Activated CD8-positive, alpha-beta T cell treated with anti-CD3 and anti-CD28 coated beads for 36 hours (primary cell): ENCODE results near the gene SFXN4. TPM values are rescaled to one million over a fixed set of nuclear protein-coding genes. Genes with fewer than 3 reads are reported as not detected.
"Not testable (repeated sequence)": the region's sequence is repeated elsewhere in the genome, so short reads cannot be mapped to it uniquely, and the experiment has no call there.

Experiments used
- ATAC-seq: fragments of 200-7000 bp; cut with Tn5 transposase; one replicate; pipeline ENCODE4 v1.10.0; 2021; ENCODE audit warnings: mild to moderate bottlenecking, moderate library complexity
- CTCF ChIA-PET: fragments of 350-600 bp; sonication (Branson Sonifier 250); formaldehyde crosslinking; loops from one replicate; lab custom pipeline; 2021; ENCODE audit warnings: antibody characterized with exemption; lab: Charles Lee
- POLR2A ChIA-PET: fragments of 350-600 bp; sonication (Branson Sonifier 250); formaldehyde crosslinking; loops from one replicate; lab custom pipeline; 2021; ENCODE audit warnings: antibody characterized with exemption; lab: Charles Lee
- DNase-seq: peaks from one replicate; pipeline ENCODE4 v3.0.0-alpha.2; 2020
- H3K27ac Mint-ChIP-seq: one replicate; pipeline ENCODE4 v1.8.0; 2021; ENCODE audit warnings: mild to moderate bottlenecking, mixed read lengths
- H3K27me3 Mint-ChIP-seq: one replicate; pipeline ENCODE4 v1.8.0; 2021; ENCODE audit warnings: mixed read lengths
- H3K36me3 Mint-ChIP-seq: one replicate; pipeline ENCODE4 v1.8.0; 2021; ENCODE audit warnings: low read depth, mixed read lengths
- H3K4me1 Mint-ChIP-seq: one replicate; pipeline ENCODE4 v1.8.0; 2021; ENCODE audit warnings: low read depth, mixed read lengths
- H3K4me3 Mint-ChIP-seq: one replicate; pipeline ENCODE4 v1.8.0; 2021; ENCODE audit warnings: mild to moderate bottlenecking, moderate library complexity, mixed read lengths
- H3K9me3 Mint-ChIP-seq: one replicate; pipeline ENCODE4 v1.8.0; 2021; ENCODE audit warnings: mixed read lengths
- intact Hi-C: fragments of 100-400 bp; cut with micrococcal nuclease; formaldehyde crosslinking; loops from one replicate; pipeline ENCODE4 v1.10.0; 2022
- total RNA-seq, 2 experiments: library from RNA; stranded (reverse); gene quantifications; one replicate each; pipeline ENCODE4 v1.2.3, GENCODE V29; 2021
- TF ChIP-seq, protein P1 (sequence below): fragments of 200-600 bp; IDR thresholded peaks from one replicate; pipeline ENCODE4 v1.8.0; 2022; ENCODE audit warnings: antibody characterized with exemption, mild to moderate bottlenecking

Gene SFXN4
- total RNA-seq, 2 experiments from 2014 or later: 45.9 to 50.3 TPM

GRCh38 chr10:119098576-119098975 lies 66.9 kb downstream of the SFXN4 start:
- H3K4me1 Mint-ChIP-seq: peaks cover 15% of the 10 kb centered on the region
- no peak overlapping the region for H3K27ac Mint-ChIP-seq
- H3K9me3 Mint-ChIP-seq: no peaks in the 10 kb centered on the region
- no peaks in the 10 kb centered on the region for H3K27me3 Mint-ChIP-seq
- no peak for DNase-seq
- no peaks in the 10 kb centered on the region for H3K36me3 Mint-ChIP-seq
- intact Hi-C loops: no loop called here
- no peak overlapping the region for H3K4me3 Mint-ChIP-seq
- no peak for ATAC-seq
- TF ChIP-seq, protein P1, sequence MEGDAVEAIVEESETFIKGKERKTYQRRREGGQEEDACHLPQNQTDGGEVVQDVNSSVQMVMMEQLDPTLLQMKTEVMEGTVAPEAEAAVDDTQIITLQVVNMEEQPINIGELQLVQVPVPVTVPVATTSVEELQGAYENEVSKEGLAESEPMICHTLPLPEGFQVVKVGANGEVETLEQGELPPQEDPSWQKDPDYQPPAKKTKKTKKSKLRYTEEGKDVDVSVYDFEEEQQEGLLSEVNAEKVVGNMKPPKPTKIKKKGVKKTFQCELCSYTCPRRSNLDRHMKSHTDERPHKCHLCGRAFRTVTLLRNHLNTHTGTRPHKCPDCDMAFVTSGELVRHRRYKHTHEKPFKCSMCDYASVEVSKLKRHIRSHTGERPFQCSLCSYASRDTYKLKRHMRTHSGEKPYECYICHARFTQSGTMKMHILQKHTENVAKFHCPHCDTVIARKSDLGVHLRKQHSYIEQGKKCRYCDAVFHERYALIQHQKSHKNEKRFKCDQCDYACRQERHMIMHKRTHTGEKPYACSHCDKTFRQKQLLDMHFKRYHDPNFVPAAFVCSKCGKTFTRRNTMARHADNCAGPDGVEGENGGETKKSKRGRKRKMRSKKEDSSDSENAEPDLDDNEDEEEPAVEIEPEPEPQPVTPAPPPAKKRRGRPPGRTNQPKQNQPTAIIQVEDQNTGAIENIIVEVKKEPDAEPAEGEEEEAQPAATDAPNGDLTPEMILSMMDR: no peak
- ChIA-PET POLR2A (interaction anchor here (0.9 to 1.4 kb wide), 2 partner anchors 11 to 19 kb away, joined by 3 read pairs; no protein-coding TSS in a partner anchor), CTCF (no interaction called here)

DNA sequence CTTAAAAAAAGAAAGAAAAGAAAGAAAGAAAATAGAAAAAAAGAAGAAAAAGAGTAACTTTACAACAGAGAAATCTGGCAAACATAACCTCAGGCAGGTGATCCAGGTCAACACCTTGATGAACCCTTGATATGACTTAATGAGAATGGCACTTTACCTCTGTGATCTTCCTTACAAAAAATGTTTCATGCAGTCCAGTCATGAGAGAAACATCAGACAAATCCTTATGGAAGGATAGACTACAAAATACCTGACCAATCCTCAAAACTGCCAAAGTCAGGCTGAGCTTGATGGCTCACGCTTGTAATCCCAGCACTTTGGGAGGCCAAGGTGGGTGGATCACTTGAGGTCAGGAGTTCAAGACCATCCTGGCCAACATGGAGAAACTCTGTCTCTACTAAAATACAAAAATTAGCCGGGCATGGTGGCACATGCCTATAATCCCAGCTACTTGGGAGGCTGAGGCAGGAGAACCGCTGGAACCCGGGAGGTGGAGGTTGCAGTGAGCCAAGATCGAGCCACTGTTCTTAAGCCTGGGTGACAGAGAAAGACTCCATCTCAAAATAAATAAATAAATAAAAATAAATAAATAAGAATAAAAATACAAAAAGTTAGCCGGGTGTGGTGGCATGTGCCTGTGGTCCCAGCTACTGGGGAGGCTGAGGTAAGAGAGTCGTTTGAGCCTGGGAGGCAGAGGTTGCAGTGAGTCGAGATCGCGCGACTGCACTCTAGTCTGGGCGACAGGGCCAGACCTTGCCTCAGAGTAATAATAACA lies 68.7 kb downstream of the SFXN4 start:
- intact Hi-C loops, DNase-seq, H3K4me3 Mint-ChIP-seq, H3K27ac Mint-ChIP-seq, ATAC-seq, H3K36me3 Mint-ChIP-seq, CTCF ChIA-PET, H3K27me3 Mint-ChIP-seq, H3K9me3 Mint-ChIP-seq: not testable (repeated sequence)
- POLR2A ChIA-PET: interaction anchor here (0.6 to 1.4 kb wide), 3 partner anchors 9 to 52 kb away, joined by 3 read pairs; no protein-coding TSS in a partner anchor
- peaks cover 15% of the 10 kb centered on the region for H3K4me1 Mint-ChIP-seq

GRCh38 chr10:119095640-119096039 lies 69.9 kb downstream of the SFXN4 start:
- Mint-ChIP-seq H3K27ac (peak overlapping the region; percentile 18), H3K27me3 (no peaks in the 10 kb centered on the region), H3K4me1 (peaks cover 20% of the 10 kb centered on the region), H3K9me3 (no peaks in the 10 kb centered on the region), H3K4me3 (no peak overlapping the region), H3K36me3 (no peaks in the 10 kb centered on the region)
- intact Hi-C loops: no loop called here
- POLR2A ChIA-PET: interaction anchor here (1.4 kb wide), 1 partner anchor 9 kb away, joined by 4 read pairs; no protein-coding TSS in a partner anchor
- ATAC-seq (peak; percentile 29), DNase-seq (no peak)
- CTCF ChIA-PET: no interaction called here
- TF ChIP-seq, protein P1: no peak

DNA sequence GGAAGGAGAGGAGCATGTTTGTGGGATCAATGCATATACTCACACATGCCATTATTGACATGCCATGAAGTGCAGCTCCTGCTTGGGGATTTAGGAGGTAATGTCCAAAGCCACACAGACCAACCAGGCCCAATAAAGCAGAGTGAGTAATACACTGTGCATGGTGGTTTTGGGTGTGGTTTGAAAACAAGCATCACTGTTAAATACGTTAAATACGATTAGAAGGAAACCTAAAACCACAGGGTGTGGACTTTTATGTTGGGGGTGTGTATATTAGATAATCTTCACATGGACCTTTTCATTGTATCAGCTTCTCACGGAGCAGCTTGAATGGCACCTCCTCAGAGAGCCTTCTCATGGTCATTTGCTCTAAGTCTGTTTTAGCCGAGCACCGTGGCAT lies 74.5 kb downstream of the SFXN4 start:
- peak overlapping the region; percentile 11 for H3K27ac Mint-ChIP-seq
- CTCF ChIA-PET: no interaction called here
- intact Hi-C loops: no loop called here

More for the DNA sequence above, 74.5 kb downstream of the SFXN4 start:
- POLR2A ChIA-PET: interaction anchor here (1.3 kb wide), 1 partner anchor 41 kb away, joined by 5 read pairs; no protein-coding TSS in a partner anchor
- Mint-ChIP-seq H3K4me1 (peaks cover 27% of the 10 kb centered on the region), H3K9me3 (no peaks in the 10 kb centered on the region), H3K27me3 (no peaks in the 10 kb centered on the region), H3K36me3 (no peaks in the 10 kb centered on the region), H3K4me3 (no peak overlapping the region)
- ATAC-seq: peak; percentile 70
- TF ChIP-seq, protein P1: no peak
- DNase-seq: peak; percentile 42

Other genes starting within 250 kb of the SFXN4 start
- under 1 TPM in 1 of 2 experiments, not detected in 1; 0.20 TPM for gene NANOS1, start 136.0 kb downstream of the SFXN4 start, total RNA-seq
- 100 to 1,000 TPM; 127 to 131 TPM for gene EIF3A, start 84.9 kb downstream of the SFXN4 start, total RNA-seq
- 10 to 100 TPM; 16.9 to 18.6 TPM for gene DENND10, start 61.6 kb downstream of the SFXN4 start, total RNA-seq
- gene PRDX3, start 13.1 kb upstream of the SFXN4 start, total RNA-seq: 100 to 1,000 TPM; 198 to 203 TPM
- gene GRK5, start 41.9 kb upstream of the SFXN4 start, total RNA-seq: 10 to 100 TPM; 14.8 to 15.6 TPM